ENCODE measurements around the gene CASKIN1.
A peak's percentile ranks its signal among the peaks of the same experiment; 100 is the strongest.

CASKIN1 gene

GRCh38 chr16:2234813-2235170 is 38.4 kb upstream of the CASKIN1 start:
- H3K4me2 ChIP-seq (ENCODE audit: low read length): no peak overlapping the region
- peaks cover 88% of the 10 kb centered on the region for H3K36me3 ChIP-seq (ENCODE audit: insufficient read depth, low read length)
- H3K79me2 ChIP-seq (ENCODE audit: insufficient read depth, low read length): no peaks in the 10 kb centered on the region
- TF ChIP-seq, protein P1, sequence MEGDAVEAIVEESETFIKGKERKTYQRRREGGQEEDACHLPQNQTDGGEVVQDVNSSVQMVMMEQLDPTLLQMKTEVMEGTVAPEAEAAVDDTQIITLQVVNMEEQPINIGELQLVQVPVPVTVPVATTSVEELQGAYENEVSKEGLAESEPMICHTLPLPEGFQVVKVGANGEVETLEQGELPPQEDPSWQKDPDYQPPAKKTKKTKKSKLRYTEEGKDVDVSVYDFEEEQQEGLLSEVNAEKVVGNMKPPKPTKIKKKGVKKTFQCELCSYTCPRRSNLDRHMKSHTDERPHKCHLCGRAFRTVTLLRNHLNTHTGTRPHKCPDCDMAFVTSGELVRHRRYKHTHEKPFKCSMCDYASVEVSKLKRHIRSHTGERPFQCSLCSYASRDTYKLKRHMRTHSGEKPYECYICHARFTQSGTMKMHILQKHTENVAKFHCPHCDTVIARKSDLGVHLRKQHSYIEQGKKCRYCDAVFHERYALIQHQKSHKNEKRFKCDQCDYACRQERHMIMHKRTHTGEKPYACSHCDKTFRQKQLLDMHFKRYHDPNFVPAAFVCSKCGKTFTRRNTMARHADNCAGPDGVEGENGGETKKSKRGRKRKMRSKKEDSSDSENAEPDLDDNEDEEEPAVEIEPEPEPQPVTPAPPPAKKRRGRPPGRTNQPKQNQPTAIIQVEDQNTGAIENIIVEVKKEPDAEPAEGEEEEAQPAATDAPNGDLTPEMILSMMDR (IDR thresholded peaks at IDR 0.05; ENCODE audit: low read length): no peak
- H2AFZ ChIP-seq (ENCODE audit: low read length): no peak overlapping the region
- H3K9me3 ChIP-seq (ENCODE audit: low read length): no peaks in the 10 kb centered on the region
- H3K9me2 ChIP-seq (ENCODE audit: low read depth, low read length): no peaks in the 10 kb centered on the region
- H3K27ac ChIP-seq (ENCODE audit: low read depth, low read length, poor library complexity, severe bottlenecking): peak overlapping the region; percentile 66
- H3K4me1 ChIP-seq (ENCODE audit: insufficient read depth, low read length, severe bottlenecking): no peaks in the 10 kb centered on the region
- no peaks in the 10 kb centered on the region for H3K27me3 ChIP-seq (ENCODE audit: insufficient read depth, low read length)
- no peak overlapping the region for H3K9ac ChIP-seq (ENCODE audit: low read length)
- H3K4me3 ChIP-seq (ENCODE audit: low read depth, low read length, poor library complexity, severe bottlenecking): no peak overlapping the region
- H3F3A ChIP-seq (ENCODE audit: insufficient read depth, low read length): 0 out of 2 replicates have a peak, but pooled peaks cover 3% of the 10 kb centered on the region
- no peaks in the 10 kb centered on the region for H4K20me1 ChIP-seq (ENCODE audit: insufficient read depth, low read length)

DNA sequence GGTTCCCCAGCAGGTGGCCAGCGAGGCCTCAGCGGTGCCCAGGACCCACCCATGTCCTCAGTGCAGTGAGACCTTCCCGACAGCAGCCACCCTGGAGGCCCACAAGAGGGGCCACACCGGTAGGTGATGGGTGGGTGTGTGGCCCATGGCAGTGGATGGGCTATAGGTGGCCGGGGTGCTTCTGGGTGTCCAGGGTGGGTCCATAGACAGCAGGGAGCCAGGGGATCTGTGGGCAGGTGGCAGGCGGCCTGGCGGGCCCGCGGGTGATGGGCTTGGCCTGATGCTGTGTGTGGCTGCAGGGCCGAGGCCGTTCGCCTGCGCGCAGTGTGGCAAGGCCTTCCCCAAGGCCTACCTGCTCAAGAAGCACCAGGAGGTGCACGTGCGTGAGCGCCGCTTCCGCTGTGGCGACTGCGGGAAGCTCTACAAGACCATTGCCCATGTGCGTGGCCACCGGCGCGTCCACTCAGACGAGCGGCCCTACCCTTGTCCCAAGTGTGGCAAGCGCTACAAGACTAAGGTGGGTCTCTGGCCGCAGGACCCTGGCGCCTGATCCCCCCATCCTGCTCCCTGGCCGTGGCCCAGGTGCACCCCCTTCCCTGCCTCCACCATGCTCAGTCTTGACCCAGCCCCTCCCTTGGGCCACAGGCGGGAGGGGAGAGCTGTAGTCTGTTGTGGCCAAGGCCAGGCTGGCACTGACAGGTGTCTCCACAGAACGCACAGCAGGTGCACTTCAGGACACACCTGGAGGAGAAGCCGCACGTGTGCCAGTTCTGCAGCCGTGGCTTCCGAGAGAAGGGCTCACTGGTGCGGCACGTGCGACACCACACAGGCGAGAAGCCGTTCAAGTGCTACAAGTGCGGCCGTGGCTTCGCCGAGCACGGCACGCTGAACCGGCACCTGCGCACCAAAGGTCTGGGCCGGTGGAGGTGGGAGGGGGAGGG is 37.7 kb upstream of the CASKIN1 start:
- Histone ChIP-seq H3K4me2 (ENCODE audit: low read length) (no peak overlapping the region), H3K79me2 (ENCODE audit: insufficient read depth, low read length) (no peaks in the 10 kb centered on the region), H3K27ac (ENCODE audit: low read depth, low read length, poor library complexity, severe bottlenecking) (peak overlapping the region; percentile 66), H3K9ac (ENCODE audit: low read length) (no peak overlapping the region), H3K4me3 (ENCODE audit: low read depth, low read length, poor library complexity, severe bottlenecking) (no peak overlapping the region), H2AFZ (ENCODE audit: low read length) (no peak overlapping the region), H3F3A (ENCODE audit: insufficient read depth, low read length) (0 out of 2 replicates have a peak, but pooled peaks cover 3% of the 10 kb centered on the region), H3K9me2 (ENCODE audit: low read depth, low read length) (no peaks in the 10 kb centered on the region), H3K36me3 (ENCODE audit: insufficient read depth, low read length) (peaks cover 88% of the 10 kb centered on the region), H3K27me3 (ENCODE audit: insufficient read depth, low read length) (no peaks in the 10 kb centered on the region), H4K20me1 (ENCODE audit: insufficient read depth, low read length) (no peaks in the 10 kb centered on the region), H3K4me1 (ENCODE audit: insufficient read depth, low read length, severe bottlenecking) (no peaks in the 10 kb centered on the region), H3K9me3 (ENCODE audit: low read length) (no peaks in the 10 kb centered on the region)
- TF ChIP-seq, protein P1 (IDR thresholded peaks at IDR 0.05; ENCODE audit: low read length): no peak

GRCh38 chr16:2233046-2233775 is 36.8 kb upstream of the CASKIN1 start:
- Histone ChIP-seq H3K4me2 (ENCODE audit: low read length) (no peak overlapping the region), H3K27me3 (ENCODE audit: insufficient read depth, low read length) (no peaks in the 10 kb centered on the region), H3K4me3 (ENCODE audit: low read depth, low read length, poor library complexity, severe bottlenecking) (no peak overlapping the region), H4K20me1 (ENCODE audit: insufficient read depth, low read length) (no peaks in the 10 kb centered on the region), H3F3A (ENCODE audit: insufficient read depth, low read length) (0 out of 2 replicates have a peak, but pooled peaks cover 3% of the 10 kb centered on the region), H2AFZ (ENCODE audit: low read length) (no peak overlapping the region), H3K36me3 (ENCODE audit: insufficient read depth, low read length) (peaks cover 92% of the 10 kb centered on the region), H3K27ac (ENCODE audit: low read depth, low read length, poor library complexity, severe bottlenecking) (no peak overlapping the region), H3K9ac (ENCODE audit: low read length) (no peak overlapping the region), H3K9me3 (ENCODE audit: low read length) (no peaks in the 10 kb centered on the region), H3K9me2 (ENCODE audit: low read depth, low read length) (no peaks in the 10 kb centered on the region), H3K79me2 (ENCODE audit: insufficient read depth, low read length) (no peaks in the 10 kb centered on the region), H3K4me1 (ENCODE audit: insufficient read depth, low read length, severe bottlenecking) (no peaks in the 10 kb centered on the region)
- TF ChIP-seq EZH2 (IDR thresholded peaks at IDR 0.05; ENCODE audit: borderline replicate concordance, low read length): no peak
- TF ChIP-seq, protein P1 (IDR thresholded peaks at IDR 0.05; ENCODE audit: low read length): no peak
